ENCODE measurements around the gene ARHGEF10L.

GRCh38 chr1:17670587-17671313, 131.3 kb downstream of the ARHGEF10L start:
- TF ChIP-seq CTCF (IDR thresholded peaks at IDR 0.05) (no peak), POLR2A (IDR thresholded peaks at IDR 0.05) (no peak)

Data from Peyer's patch (tissue), 4 donors.